CD4-positive, alpha-beta T cell (primary cell): Measurements from ENCODE around the gene EFEMP2. TPM values are rescaled to one million over a fixed set of nuclear protein-coding genes. Genes with fewer than 3 reads are reported as not detected.
A peak's percentile ranks its signal among the peaks of the same experiment; 100 is the strongest.

Experiments used
- ATAC-seq: fragments of 200-7000 bp; cut with Tn5 transposase; one replicate; pipeline ENCODE4 v1.10.0; 2022; ENCODE audit warnings: mild to moderate bottlenecking; ENCODE audit not compliant: poor library complexity
- CTCF ChIA-PET: fragments of 350-600 bp; sonication (Branson Sonifier 250); formaldehyde crosslinking; loops from one replicate; lab custom pipeline; 2021; ENCODE audit warnings: antibody characterized with exemption, inconsistent platforms; lab: Charles Lee
- POLR2A ChIA-PET: fragments of 350-600 bp; sonication (Branson Sonifier 250); formaldehyde crosslinking; loops from one replicate; lab custom pipeline; 2021; ENCODE audit warnings: antibody characterized with exemption, inconsistent platforms; lab: Charles Lee
- DNase-seq, 14 experiments: peaks; one replicate each; pipeline ENCODE4 v3.0.0-alpha.2; 2013 to 2020; ENCODE audit warnings: mixed read lengths in 2 of 14
- H3K27ac ChIP-seq, 2 donors: one replicate each; pipeline versions ENCODE4 v1.5.1 to v1.7.0; 2013; ENCODE audit warnings: low read length in 2 of 2, low read depth in 1 of 2, mild to moderate bottlenecking in 1 of 2
- H3K27me3 ChIP-seq, 2 experiments: 1 replicate in 1 of 2; 2 replicates in 1 of 2; pipeline versions ENCODE4 v1.6.1 to v1.7.0; 2013; ENCODE audit warnings: low read length in 2 of 2, control low read depth in 1 of 2, mild to moderate bottlenecking in 1 of 2, moderate library complexity in 1 of 2; ENCODE audit not compliant: insufficient read depth in 2 of 2, control insufficient read depth in 1 of 2
- H3K36me3 ChIP-seq: one replicate; pipeline ENCODE4 v1.6.1; 2013; ENCODE audit warnings: low read length, control low read depth; ENCODE audit not compliant: insufficient read depth
- H3K4me1 ChIP-seq: one replicate; pipeline ENCODE4 v1.6.1; 2013; ENCODE audit warnings: low read length, control low read depth; ENCODE audit not compliant: insufficient read depth
- H3K4me3 ChIP-seq: one replicate; pipeline ENCODE4 v1.5.1; 2013; ENCODE audit warnings: mild to moderate bottlenecking, low read length, moderate library complexity
- H3K9me3 ChIP-seq, 2 experiments: 1 replicate in 1 of 2; 2 replicates in 1 of 2; pipeline versions ENCODE4 v1.6.1 to v1.7.0; 2013; ENCODE audit warnings: low read length in 2 of 2, mild to moderate bottlenecking in 2 of 2, control low read depth in 1 of 2, moderate library complexity in 1 of 2; ENCODE audit not compliant: control insufficient read depth in 1 of 2, insufficient read depth in 1 of 2
- H3K27ac Mint-ChIP-seq: one replicate; pipeline ENCODE4 v1.8.0; 2020; ENCODE audit warnings: mixed read lengths
- H3K27me3 Mint-ChIP-seq: one replicate; pipeline ENCODE4 v1.8.0; 2021; ENCODE audit warnings: mixed read lengths
- H3K36me3 Mint-ChIP-seq: one replicate; pipeline ENCODE4 v1.8.0; 2021; ENCODE audit warnings: low read depth, mixed read lengths
- H3K4me1 Mint-ChIP-seq: one replicate; pipeline ENCODE4 v1.8.0; 2021; ENCODE audit warnings: low read depth, mixed read lengths
- H3K4me3 Mint-ChIP-seq: one replicate; pipeline ENCODE4 v1.8.0; 2020; ENCODE audit warnings: mild to moderate bottlenecking, mixed read lengths
- H3K9me3 Mint-ChIP-seq: one replicate; pipeline ENCODE4 v1.8.0; 2020; ENCODE audit warnings: mixed read lengths
- intact Hi-C, 2 experiments: fragments of 100-400 bp; cut with DNase I in 1 of 2; cut with micrococcal nuclease in 1 of 2; formaldehyde crosslinking; loops; one replicate each; pipeline versions ENCODE4 v1.15.1 to v1.9.0; 2023 to 2025; cut with DNase I, micrococcal nuclease
- total RNA-seq, 174 experiments: library from RNA in 2 of 174; stranded (reverse) in 2 of 174; gene quantifications; one replicate each; pipeline ENCODE4 v1.2.3 and lab custom pipeline; 2021 to 2026
- TF ChIP-seq, protein P1 (sequence below): fragments of 200-600 bp; IDR thresholded peaks from one replicate; pipeline ENCODE4 v1.8.0; 2022; ENCODE audit warnings: antibody characterized with exemption, mild to moderate bottlenecking

EFEMP2 gene
- total RNA-seq, 2 experiments from 2014 or later: 5.2 to 5.9 TPM

DNA sequence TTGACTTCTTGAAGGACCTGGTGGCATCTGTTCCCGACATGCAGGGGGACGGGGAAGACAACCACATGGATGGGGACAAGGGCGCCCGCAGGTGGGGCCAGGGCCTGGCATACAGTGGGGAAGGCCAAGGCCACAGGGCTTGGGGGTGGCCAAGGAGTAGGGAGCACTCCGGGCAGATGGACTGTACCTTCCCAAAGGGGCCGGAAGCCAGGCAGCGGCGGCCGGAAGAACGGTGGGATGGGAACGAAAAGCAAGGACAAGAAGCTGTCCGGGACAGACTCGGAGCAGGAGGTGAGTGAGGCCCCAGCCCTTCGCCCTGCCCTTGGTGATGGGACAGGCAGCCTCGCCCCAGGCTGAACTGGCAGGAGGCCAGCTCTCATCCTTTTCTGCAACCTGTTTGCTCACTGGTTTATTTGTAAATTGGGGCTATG is 47.8 kb upstream of the EFEMP2 start:
- ChIA-PET POLR2A (interaction anchor here (1.0 to 6.6 kb wide), 5 partner anchors 7 to 347 kb away, joined by 3 to 104 read pairs (median 6); partner anchors contain the start of genes CCDC85B, FIBP and SART1), CTCF (interaction anchor here (0.9 to 3.2 kb wide), 3 partner anchors 32 to 60 kb away, joined by 3 to 21 read pairs (median 10); partner anchors contain the start of genes CCDC85B, FIBP and MUS81)
- Histone ChIP-seq H3K36me3 (peaks cover 45% of the 10 kb centered on the region), H3K27me3 (no peaks in the 10 kb centered on the region), H3K4me3 (peak overlapping the region; percentile 84), H3K9me3 (no peaks in the 10 kb centered on the region), H3K27ac (peak overlapping the region; percentile 59 to 70), H3K4me1 (peaks cover 54% of the 10 kb centered on the region)
- peaks cover 37% of the 10 kb centered on the region for H3K4me1 Mint-ChIP-seq
- peak overlapping the region; percentile 92 for H3K27ac Mint-ChIP-seq
- DNase-seq (no peak), ATAC-seq (no peak)
- H3K27me3 Mint-ChIP-seq: no peaks in the 10 kb centered on the region
- TF ChIP-seq, protein P1, sequence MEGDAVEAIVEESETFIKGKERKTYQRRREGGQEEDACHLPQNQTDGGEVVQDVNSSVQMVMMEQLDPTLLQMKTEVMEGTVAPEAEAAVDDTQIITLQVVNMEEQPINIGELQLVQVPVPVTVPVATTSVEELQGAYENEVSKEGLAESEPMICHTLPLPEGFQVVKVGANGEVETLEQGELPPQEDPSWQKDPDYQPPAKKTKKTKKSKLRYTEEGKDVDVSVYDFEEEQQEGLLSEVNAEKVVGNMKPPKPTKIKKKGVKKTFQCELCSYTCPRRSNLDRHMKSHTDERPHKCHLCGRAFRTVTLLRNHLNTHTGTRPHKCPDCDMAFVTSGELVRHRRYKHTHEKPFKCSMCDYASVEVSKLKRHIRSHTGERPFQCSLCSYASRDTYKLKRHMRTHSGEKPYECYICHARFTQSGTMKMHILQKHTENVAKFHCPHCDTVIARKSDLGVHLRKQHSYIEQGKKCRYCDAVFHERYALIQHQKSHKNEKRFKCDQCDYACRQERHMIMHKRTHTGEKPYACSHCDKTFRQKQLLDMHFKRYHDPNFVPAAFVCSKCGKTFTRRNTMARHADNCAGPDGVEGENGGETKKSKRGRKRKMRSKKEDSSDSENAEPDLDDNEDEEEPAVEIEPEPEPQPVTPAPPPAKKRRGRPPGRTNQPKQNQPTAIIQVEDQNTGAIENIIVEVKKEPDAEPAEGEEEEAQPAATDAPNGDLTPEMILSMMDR: no peak
- H3K9me3 Mint-ChIP-seq: no peaks in the 10 kb centered on the region
- peak overlapping the region; percentile 93 for H3K4me3 Mint-ChIP-seq
- intact Hi-C loops: no loop called here
- peaks cover 48% of the 10 kb centered on the region for H3K36me3 Mint-ChIP-seq

DNA sequence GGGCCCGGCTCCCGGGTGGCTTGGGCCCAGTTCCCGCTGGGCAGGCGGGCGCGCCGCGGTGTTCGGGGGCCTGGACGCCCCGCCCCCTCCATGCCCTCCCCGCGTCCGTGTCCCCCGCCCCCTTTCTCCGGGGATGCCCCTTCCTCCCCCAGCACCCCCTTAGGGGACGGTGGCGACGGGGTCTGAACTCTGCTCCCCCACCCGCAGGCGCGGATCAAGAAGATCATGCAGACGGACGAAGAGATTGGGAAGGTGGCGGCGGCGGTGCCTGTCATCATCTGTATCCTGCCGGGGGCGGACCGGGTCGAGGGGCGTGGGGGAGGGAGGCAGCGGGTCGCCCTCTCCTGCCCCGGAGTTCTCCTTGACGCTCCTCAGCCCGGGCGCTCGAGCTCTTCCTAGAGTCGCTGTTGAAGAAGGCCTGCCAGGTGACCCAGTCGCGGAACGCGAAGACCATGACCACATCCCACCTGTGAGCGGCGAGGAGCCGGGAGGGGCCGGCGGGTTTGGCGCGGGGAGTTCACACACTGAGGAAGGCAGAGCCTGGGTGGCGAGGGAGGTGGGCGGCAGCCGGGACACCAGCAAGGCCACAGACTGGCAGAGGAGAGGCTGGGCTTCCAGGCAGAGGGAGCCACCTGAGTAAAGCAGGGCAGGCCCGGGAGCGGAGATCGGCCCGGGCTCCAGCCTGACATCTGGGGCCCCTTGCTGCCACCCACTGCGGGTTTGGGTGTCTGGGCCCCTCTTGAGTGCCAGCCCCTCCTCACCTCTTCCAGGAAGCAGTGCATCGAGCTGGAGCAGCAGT is 47.2 kb upstream of the EFEMP2 start:
- Histone ChIP-seq H3K27ac (peak overlapping the region; percentile 59 to 70), H3K27me3 (no peaks in the 10 kb centered on the region), H3K36me3 (peaks cover 42% of the 10 kb centered on the region), H3K4me1 (peaks cover 54% of the 10 kb centered on the region), H3K9me3 (no peaks in the 10 kb centered on the region), H3K4me3 (peak overlapping the region; percentile 84)
- H3K4me3 Mint-ChIP-seq: peak overlapping the region; percentile 93
- DNase-seq: peak in 10 of 14 experiments; percentile 33 to 83 (median 56)
- no peaks in the 10 kb centered on the region for H3K27me3 Mint-ChIP-seq
- peaks cover 48% of the 10 kb centered on the region for H3K36me3 Mint-ChIP-seq
- H3K27ac Mint-ChIP-seq: peak overlapping the region; percentile 92
- ChIA-PET CTCF (interaction anchor here (0.9 to 3.2 kb wide), 3 partner anchors 31 to 60 kb away, joined by 3 to 21 read pairs (median 10); partner anchors contain the start of genes CCDC85B, FIBP and MUS81), POLR2A (interaction anchor here (1.0 to 6.6 kb wide), 5 partner anchors 8 to 348 kb away, joined by 3 to 104 read pairs (median 6); partner anchors contain the start of genes CCDC85B, FIBP and SART1)
- TF ChIP-seq, protein P1: no peak
- intact Hi-C loops: loop anchor here (1.0 to 5.0 kb wide), 10 partner anchors 9 to 133 kb away; partner anchors contain the start of genes FIBP (in 2 of the 2), FOSL1 (in 2 of the 2), SART1 (in 2 of the 2) and BANF1 (in 1 of the 2)
- H3K4me1 Mint-ChIP-seq: peaks cover 44% of the 10 kb centered on the region
- ATAC-seq: peak; percentile 27
- no peaks in the 10 kb centered on the region for H3K9me3 Mint-ChIP-seq

DNA sequence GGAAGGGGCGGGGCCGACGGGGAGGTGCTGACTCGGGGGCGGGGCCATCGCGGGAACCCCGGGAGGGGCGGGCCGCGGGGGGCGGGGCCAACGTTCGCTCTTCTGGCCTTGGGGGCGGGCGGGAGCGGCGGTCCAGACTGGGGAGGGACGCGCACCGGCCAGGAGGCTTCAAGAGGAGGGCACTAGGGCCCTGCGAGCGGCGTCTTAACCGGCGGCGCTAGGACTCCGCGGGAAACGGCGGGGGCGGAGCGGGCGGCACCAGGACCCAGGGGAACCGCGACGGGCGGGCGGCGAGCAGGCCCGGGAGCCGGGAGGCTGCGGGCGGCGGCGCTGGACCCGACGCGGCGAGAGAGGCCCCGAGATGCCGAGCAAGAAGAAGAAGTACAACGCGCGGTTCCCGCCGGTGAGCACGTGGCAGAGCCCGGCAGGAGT is 46.6 kb upstream of the EFEMP2 start, which contains the start of gene DRAP1:
TSS of gene DRAP1 (plus strand) at position 286 of the 432 bp plus-strand sequence. CDS start at position 362, 76 bp downstream.
- peak within 1 kb of the TSS; percentile 92 for H3K27ac Mint-ChIP-seq
- H3K27me3 Mint-ChIP-seq: no peaks in the 10 kb centered on the region
- peaks cover 54% of the 10 kb centered on the region for H3K4me1 ChIP-seq
- CTCF ChIA-PET: interaction anchor here (0.9 to 3.2 kb wide), 4 partner anchors 30 to 59 kb away, joined by 3 to 21 read pairs (median 8); partner anchors contain the start of genes CCDC85B, FIBP and MUS81
- H3K9me3 ChIP-seq: no peaks in the 10 kb centered on the region
- peaks cover 47% of the 10 kb centered on the region for H3K4me1 Mint-ChIP-seq
- peak within 1 kb of the TSS; percentile 100 for H3K4me3 ChIP-seq
- ATAC-seq (peak; percentile 88), DNase-seq (peak; percentile 97 to 100 (median 99))
- no peaks in the 10 kb centered on the region for H3K9me3 Mint-ChIP-seq
- H3K27me3 ChIP-seq: no peaks in the 10 kb centered on the region
- peaks cover 48% of the 10 kb centered on the region for H3K36me3 Mint-ChIP-seq
- H3K36me3 ChIP-seq: peaks cover 42% of the 10 kb centered on the region
- intact Hi-C loops: loop anchor here (1.0 to 5.0 kb wide), 10 partner anchors 9 to 133 kb away; partner anchors contain the start of genes FIBP (in 2 of the 2), FOSL1 (in 2 of the 2), SART1 (in 2 of the 2) and BANF1 (in 1 of the 2)
- H3K4me3 Mint-ChIP-seq: peak within 1 kb of the TSS; percentile 94
- peak within 1 kb of the TSS; percentile 83 to 86 for H3K27ac ChIP-seq
- POLR2A ChIA-PET: interaction anchor here (0.6 to 6.6 kb wide), 11 partner anchors 9 to 349 kb away, joined by 3 to 104 read pairs (median 8); partner anchors contain the start of genes CCDC85B, CFL1, FIBP and FOSL1
- TF ChIP-seq, protein P1: no peak
